HG02588 (cell line): ENCODE results near the gene EXOC6B.

Experiments used
- ATAC-seq: cut with Tn5 transposase; IDR thresholded peaks from one replicate; pipeline ENCODE4 v1.9.1; 2021; ENCODE audit warnings: mild to moderate bottlenecking, moderate library complexity; ENCODE audit not compliant: unreplicated experiment

EXOC6B gene

GRCh38 chr2:72150861-72151356, 674.9 kb downstream of the EXOC6B start:
- no peak for ATAC-seq

DNA sequence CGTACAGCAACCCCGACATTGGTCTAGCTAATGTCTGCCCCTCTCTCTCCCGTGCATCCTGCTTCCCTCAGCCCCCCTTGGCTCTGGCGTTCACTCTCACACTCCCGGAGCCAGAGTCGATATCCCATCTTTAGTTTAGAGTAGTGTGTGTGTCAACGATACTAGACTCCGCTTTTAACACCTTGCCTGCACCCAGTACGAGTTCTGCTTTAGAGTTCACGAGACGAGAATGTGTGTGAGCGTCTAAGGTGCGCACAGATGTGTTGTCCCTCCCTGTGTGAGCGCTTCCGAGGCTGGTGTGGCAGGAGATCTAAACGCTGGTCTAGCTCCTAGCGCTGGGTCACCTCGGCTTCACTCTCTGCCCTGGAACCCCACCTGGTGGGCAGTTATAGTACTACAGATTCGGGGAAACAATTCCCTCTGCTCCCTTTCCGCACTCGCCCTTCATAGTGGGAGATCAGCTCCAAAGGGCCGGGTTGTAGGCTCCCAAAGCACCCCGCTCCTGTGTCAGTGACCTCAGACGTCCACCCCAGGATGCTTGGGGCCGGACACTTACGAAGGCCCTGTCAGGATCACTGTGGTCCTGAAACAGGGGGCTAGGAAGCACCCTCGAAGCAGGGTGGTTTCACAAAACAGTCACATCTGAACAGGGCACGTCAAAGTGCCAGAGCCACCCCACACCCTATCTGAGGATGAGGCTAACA, 675.5 kb downstream of the EXOC6B start:
- ATAC-seq, result peak; percentile 66

DNA sequence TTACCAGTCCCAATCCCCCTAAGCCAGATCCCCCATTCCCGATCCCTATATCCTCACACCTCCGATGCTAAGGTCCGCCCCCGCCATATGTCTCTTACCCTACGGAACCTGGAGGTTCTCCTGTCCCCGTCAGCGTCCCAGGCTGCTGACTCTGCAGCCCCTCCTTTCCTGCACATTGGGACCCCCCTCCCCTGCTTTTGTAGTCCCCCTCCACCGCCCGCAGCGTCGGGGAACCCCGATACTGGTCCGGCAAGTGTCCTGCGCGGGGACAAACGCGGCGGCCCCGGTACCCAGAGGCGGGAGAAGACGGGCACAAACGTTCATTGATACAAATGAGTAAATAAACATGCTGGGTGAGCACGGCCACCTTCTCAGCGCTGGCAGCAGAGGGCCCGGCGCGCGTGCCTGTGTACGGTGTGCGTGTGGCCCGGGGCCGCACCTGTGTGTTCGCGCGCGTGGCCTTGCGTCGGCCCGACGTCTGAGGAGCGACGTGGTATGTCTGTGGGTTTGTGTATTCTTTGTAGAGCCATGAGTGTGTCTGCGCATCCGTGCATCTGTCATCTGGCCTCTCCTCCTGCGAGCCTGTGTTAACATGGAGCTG, 676.2 kb downstream of the EXOC6B start:
- ATAC-seq, result no peak

GRCh38 chr2:72148837-72149555, 676.8 kb downstream of the EXOC6B start:
- no peak for ATAC-seq

GRCh38 chr2:72148003-72148836, 677.6 kb downstream of the EXOC6B start:
- ATAC-seq, result no peak

GRCh38 chr2:72147303-72147971, 678.4 kb downstream of the EXOC6B start, which contains the start of gene CYP26B1:
TSS of gene CYP26B1 (minus strand) at chr2:72147862. CDS start at chr2:72147834, 28 bp downstream.
- ATAC-seq, result no peak

DNA sequence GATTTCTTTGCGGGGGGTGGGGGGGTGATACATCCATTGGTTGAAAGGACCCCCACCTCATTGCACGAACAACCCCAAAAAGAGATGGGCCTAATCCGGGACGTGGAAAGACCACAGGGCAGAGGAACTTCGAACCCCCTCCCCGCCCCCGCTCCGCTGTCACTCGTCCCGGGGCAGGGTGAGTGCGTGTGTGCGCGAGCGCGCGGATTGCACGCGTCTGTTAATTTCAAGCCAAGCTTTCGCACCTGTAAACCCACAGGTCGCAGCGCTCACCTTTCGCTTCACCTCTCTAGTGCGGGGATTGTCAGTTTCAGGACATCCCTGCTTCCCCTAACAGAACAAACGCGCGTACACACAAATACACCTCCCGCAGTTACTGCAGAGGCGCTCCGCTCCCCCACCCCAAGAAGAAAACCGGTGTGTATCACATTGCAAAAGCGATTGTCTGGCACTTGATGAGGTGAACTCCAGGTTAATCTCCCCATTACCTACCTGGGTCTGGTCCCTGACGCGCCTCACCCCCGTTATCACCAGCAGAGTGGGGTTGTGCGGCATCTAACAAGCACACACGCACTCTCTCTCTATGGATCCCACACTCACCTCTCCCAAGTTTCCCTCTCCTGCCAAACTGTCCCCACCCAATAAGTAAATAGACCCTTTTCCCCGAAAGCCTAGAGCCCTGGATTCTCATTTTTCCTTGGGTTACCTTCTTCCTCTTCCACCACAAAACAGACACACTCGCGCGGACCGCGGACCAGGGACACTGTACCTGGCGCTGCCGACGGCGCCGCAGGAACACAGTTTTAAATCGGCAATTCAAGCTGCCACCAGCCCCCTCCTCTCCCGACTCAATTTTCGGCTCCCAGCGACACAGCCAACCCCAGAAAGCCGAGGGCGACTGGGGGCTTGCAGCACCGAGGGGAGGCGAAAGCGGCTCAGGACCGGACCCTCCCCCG, 679.2 kb downstream of the EXOC6B start:
- no peak for ATAC-seq

DNA sequence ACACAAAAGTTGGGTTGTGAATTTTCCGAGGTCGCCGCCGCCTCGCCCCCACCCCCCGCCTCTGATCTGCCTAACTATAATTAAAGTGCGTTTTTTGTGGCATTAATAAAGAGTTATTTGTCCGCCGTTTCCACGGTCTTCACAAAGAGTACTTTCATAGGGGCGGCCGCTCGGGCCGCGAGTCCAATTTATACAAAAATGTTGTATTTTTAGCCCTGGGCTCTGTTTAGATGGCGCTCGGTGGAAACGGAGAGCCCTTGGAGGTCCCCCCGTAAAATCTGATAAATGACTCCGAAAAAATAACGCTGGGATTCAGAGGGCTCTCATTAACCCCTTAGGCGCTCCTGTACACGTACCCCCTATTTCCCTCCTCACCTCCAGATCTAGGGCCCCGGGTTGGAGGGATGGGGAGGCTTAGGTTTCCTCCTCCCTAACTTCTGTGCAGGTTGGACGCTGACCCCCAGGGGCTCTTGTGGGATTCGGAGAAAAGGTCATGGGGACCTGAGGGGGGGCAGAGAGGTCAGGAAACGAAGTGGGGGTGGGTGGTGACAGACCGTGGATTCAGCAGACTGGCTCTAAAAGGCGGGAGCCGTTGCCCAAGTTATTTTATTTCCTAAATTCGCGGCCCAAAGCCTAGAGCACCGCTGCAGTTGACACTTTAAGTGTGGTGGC, 680.0 kb downstream of the EXOC6B start:
- no peak for ATAC-seq

DNA sequence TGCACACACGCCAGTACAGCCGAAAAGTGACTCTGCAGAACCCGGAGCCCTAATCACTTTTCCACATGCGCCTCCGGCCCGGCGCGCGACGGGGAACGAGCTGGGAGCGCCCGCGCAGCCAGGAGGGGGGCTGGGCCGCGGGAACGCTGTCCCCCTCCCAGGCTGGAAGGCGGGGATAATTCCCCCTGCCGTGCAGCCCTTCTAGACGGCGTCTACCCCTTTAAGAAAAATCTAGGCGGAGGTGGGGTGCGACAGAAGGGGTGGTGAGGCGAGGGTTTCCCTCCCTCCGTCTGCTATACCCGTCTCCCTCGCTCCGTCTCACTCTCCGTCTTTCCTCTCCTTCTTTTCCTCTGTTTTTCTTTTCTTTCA, 680.6 kb downstream of the EXOC6B start:
- ATAC-seq, result no peak

GRCh38 chr2:72144632-72145288, 681.1 kb downstream of the EXOC6B start:
- no peak for ATAC-seq

DNA sequence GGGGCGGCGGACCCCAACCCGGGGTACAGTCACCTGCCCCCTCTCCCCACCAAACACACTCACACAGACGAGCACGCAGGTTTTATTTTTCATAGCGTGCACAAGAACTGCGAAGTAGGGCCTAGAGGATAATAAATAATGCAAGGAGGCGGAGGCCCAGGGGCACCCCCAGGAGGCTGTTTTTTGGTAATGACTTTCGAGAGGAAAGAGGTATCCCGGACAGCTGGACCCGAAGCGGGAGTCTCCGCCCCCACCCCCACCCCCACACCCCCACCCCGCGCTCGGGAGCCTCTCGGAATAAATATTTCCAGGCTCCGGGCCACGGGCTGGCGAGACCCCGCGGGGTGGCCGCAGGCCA, 681.6 kb downstream of the EXOC6B start:
- no peak for ATAC-seq

DNA sequence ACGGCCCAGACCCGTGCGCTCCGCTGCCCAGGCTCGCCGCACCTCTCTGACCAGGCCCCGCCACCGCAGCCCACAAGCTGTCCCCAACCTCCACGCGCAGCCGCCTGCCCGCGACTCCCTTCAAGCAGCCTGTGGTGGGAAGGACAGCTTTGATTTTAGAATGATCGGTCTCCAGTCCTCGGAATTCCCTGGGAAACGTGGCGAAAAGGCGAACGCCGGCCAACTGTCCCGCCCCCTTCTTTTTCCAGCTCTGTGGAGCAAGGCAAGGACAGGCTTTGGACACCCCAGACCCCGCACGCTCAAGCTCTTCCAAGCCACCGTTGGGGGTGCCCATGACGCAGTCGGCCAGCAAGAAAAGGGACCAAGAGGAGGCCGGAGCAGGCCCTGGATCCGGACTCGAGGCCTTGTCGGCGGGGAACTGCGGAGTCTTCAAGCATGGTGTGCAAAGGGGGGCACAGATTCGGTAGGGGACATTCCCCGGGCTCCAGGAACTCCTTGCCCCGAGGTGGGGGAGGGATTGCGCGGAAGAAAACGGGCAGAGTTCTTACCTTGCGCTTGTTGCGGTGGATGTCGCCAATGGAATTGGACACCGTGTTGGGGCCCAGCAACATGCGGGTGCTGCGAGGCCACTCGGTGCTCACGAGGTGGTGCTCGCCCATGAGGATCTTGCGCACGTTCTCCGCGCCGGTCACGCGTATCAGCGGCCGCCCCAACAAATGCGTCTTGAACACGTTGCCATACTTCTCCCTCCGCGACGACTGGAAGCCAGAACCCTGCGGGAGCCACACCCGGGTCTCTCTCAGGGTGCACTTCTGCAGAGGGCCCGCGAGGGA, 682.2 kb downstream of the EXOC6B start:
- no peak for ATAC-seq

- no peak for ATAC-seq
Observed at GRCh38 chr2:72142570-72143440, 683.0 kb downstream of the EXOC6B start.

GRCh38 chr2:72141881-72142451, 683.9 kb downstream of the EXOC6B start:
- ATAC-seq, result no peak

DNA sequence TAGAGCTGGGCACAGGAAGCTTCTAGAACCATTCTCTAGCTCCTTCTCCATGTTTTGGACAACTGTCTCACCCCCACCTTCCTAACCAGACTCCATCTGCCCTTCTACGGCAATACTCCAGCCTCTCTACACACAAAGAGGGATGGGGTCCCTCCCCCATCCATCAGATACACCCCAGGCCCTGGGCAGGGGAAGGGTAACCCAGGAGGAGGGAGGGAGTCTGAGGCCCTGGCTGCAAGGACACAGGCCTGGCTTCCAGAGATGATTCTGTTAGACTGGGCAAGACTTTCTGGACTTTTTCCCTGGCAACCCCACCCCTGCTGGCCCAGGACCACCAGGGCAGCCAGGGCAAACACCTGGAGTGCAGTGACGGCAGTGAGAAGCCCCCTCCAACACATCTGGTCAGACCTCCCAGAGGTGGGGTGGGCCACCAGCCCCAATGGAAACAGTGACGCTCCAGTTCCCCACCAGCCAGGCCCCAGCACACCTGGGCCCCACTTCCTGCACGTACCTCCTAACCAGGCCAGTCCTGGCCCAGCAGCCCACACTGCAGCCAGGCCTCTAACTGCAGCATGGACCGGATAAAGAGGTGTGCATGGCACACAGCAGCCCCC, 684.7 kb downstream of the EXOC6B start:
- no peak for ATAC-seq

DNA sequence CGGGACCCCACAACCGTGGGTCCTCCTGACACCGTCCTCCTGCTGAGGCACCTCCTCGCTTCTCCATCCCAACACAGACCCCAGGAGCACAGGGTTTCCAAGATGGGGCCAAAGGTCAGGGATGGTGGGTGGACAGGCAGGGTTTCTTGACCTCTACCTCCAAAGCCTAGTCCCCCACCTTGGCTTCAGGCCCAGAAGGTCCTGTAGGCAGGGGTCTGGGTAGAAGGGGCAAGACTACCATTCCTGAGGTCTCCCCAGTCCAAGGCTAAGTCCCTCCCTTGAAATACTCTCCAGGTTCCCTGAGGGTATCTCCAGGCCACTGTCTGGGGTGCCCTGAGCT, 685.2 kb downstream of the EXOC6B start:
- ATAC-seq, result no peak
